OCI-LY7 (cell line): ENCODE results near the gene GAK.

ENCODE experiments used
- EZH2phosphoT487 ChIP-seq: fragments of 200-600 bp; sonication (generic); IDR thresholded peaks from 2 replicates; pipeline ENCODE4 v1.6.1; 2018; ENCODE audit warnings: low read depth, borderline replicate concordance, mild to moderate bottlenecking, mixed run types, antibody characterized with exemption, low read length, moderate library complexity, mixed read lengths
- TF ChIP-seq, protein P1 (sequence below): fragments of 200-600 bp; sonication (generic); conservative IDR thresholded peaks from 2 replicates; pipeline ENCODE4 v1.5.1; 2014; ENCODE audit warnings: mild to moderate bottlenecking, antibody characterized with exemption, low read length, moderate library complexity, mixed read lengths

DNA sequence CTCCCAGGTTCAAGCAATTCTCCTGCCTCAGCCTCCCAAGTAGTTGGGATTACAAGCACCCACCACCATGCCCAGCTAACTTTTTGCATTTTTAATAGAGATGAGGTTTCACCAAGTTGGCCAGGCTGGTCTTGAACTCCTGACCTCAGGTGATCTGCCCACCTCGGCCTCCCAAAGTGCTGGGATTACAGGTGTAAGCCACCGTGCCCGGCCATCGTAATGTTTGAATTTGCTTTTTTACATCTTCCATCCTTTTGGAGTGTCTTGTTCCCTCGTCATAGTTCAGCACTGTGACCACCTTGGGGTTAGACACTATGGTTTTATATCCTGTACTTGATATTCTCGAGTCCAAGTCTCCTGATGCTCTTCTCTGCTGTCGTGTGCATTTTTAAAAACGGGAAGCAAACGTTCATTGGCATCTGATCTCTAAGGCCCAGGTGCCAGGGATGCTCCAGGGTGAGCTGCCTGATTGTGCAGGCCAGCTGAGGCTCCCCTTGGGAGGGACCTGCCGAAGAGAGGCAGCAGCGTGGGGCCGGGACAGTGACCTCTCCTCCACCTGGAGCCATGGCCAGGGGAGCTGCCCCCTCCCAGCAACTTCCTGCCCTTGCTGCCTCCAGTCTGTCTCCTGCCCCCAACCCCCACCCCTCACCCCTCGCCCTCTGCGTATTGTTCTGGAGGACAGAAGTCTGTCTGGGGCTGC, 24.6 kb upstream of the GAK start:
- TF ChIP-seq, protein P1, sequence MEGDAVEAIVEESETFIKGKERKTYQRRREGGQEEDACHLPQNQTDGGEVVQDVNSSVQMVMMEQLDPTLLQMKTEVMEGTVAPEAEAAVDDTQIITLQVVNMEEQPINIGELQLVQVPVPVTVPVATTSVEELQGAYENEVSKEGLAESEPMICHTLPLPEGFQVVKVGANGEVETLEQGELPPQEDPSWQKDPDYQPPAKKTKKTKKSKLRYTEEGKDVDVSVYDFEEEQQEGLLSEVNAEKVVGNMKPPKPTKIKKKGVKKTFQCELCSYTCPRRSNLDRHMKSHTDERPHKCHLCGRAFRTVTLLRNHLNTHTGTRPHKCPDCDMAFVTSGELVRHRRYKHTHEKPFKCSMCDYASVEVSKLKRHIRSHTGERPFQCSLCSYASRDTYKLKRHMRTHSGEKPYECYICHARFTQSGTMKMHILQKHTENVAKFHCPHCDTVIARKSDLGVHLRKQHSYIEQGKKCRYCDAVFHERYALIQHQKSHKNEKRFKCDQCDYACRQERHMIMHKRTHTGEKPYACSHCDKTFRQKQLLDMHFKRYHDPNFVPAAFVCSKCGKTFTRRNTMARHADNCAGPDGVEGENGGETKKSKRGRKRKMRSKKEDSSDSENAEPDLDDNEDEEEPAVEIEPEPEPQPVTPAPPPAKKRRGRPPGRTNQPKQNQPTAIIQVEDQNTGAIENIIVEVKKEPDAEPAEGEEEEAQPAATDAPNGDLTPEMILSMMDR: no peak
- TF ChIP-seq EZH2phosphoT487: no peak
